Daoy (cell line): Measurements from ENCODE around the gene AMD1. TPM values are rescaled to one million over a fixed set of nuclear protein-coding genes. Genes with fewer than 3 reads are reported as not detected.
A peak's percentile ranks its signal among the peaks of the same experiment; 100 is the strongest.
"Not testable (repeated sequence)": the region's sequence is repeated elsewhere in the genome, so short reads cannot be mapped to it uniquely, and the experiment has no call there.

Experiments
- DNase-seq: peaks from one replicate; pipeline ENCODE4 v3.0.0-alpha.2; 2015; ENCODE audit warnings: low read depth
- total RNA-seq: library from RNA; depleted of rRNA; stranded (reverse); fragments of >200 nt; shearing (Covaris generic); gene quantifications from 2 replicates; pipeline ENCODE4 v1.2.3, GENCODE V29; 2014; rRNA removed

The AMD1 gene
- total RNA-seq = 110 and 133 TPM in 2 replicates

DNA sequence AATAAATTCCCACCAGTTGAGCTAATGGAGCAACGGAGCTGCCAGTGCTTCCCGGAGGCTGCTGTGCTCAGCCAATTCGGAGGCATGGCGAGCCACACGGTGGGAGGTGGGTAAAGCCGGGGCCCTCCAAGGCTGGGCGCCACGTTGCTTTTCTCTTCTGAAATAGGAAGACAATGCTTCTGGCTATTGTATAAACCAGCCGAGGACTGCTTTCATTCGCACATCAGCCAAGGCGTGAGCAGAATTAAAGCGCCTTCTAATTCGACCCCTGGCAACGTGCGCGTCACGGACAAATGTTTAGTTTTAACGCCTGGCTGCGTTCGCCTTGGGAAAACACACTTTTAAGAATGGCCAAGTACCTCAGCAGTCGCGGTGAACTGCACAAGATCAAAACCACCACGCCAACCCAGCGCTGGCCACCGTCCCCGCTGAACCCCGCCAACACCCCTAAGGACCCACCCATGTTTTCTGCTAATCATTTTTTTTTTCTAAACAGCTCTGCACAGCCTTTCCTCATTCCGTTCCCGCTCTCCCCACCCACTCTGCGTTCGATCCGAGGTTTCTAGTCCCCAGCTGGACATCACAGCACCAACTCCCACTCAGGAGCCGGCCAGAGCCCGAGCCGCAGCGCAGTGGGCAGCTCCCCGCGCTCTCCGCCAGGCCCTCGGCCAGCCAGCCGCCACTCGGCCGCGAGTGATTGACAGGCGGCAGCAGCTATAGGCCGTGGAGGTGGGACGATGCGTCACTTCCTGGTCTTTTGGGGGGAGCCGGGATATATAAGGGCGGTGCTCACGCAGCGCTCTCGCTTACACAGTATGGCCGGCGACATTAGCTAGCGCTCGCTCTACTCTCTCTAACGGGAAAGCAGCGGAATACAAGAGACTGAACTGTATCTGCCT, at the start of gene AMD1:
Gene AMD1, plus strand, starts transcription at position 805 of the 899 bp plus-strand sequence. CDS start 321 bp downstream, outside the sequence.
- DNase-seq = peak; percentile 98

DNA sequence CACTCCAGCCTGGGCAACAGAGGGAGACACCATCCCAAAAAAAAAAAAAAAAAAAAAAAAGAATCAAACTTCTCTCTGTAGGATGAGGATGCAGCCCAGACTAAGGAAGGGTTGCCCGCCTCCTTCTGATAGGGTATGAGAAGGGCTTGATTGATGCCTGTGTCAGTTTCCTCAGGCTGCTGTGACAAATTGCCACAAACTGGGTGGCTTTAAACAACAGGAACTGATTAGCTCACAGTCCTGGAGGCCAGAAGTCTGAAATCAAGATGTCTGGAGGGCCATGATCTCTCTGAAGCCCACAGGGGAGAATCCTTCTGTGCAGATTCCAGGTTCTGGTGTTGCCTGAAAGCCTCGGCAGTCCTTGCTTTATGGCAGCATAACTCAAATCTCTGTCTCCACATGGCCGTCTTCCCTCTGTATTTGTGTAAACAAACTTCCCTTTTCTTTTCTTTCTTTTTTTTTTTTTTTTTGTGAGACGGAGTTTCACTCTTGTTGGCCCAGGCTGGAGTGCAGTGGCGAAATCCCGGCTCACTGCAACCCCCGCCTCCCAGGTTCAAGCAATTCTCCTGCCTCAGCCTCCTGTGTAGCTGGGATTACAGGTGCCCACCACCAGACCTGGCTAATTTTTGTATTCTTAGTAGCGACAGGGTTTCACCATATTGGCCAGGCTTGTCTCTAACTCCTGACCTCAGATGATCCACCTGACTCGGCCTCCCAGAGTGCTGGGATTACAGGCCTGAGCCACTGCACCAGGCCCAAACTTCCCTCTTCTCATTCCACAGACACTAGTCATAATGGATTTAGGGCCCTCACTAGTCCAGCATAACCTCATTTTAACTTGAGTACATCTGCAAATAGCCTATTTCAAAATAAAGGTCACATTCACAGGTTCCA, 48.1 kb upstream of the AMD1 start:
- DNase-seq = no peak

DNA sequence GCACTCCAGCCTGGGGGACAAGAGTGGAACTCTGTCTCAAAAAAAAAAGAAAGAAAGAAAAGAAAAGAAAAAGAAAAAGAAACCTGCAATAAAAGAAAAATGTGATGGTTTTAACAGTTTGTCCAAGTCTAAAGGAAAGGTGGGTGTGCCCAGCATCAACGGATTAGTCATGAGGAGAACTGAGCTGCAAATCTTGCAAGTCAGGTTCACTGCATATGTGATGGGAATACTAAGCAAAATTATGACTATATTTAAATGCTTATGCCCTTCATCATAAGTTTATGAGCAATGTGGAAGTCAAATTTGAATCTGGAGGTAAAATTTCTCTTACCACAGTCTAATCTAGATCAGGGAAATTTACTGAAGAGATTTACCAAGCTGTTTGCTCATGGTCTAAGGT, 46.2 kb upstream of the AMD1 start:
- no peak for DNase-seq

DNA sequence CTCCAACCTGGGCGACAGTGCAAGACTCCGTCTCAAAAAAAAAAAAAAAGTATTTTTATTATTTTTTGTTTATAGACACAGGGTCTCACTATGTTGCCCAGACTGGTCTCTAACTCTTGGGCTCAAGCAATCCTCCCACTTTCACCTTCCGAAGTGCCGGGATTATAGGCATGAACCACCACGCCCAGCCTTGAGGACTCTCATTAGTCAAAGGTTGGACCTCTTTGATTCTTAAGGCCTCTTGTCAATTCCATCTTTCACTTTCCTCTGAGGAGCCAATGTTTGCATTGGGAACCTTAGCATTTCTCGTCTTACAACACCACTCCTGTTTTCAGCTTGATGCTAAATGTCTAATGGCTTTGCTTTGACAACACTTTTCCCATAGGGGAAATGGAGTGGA, 43.2 kb upstream of the AMD1 start:
- DNase-seq = no peak

DNA sequence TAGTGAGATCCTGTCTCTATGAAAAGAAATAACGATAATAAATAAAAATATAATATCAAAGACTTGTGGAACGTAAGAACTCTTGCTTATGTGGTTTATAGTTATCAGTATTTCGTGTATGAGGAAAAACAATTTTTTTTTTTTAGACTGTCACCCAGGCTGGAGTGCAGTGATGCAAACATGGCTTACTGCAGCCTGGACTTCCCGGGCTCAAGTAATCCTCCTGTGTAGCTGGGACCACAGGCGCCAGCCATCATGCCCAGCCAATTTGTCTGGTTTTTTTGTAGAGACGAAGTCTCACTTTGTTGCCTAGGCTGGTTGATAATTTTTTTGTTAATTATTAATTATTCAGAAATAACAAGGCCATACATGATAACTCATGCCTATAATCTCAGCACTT, 40.8 kb upstream of the AMD1 start:
- no peak for DNase-seq

DNA sequence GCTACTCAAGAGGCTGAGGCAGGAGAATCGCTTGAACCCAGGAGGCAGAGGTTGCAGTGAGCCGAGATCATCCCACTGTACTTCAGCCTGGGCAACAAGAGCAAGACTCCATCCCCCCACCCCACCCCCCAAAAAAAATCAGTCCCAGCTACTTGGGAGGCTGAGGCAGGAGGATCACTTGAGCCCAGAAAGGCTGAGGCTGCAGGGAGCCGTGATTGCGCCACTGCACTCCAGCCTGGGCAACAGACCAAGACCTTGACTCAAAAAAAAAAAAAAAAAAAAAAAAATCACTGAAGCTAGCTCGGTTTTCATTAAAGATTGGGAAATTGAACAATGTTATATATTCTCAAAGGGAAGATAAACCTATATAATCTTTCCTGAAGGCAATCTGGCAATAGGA, 38.8 kb upstream of the AMD1 start:
- DNase-seq = not testable (repeated sequence)

DNA sequence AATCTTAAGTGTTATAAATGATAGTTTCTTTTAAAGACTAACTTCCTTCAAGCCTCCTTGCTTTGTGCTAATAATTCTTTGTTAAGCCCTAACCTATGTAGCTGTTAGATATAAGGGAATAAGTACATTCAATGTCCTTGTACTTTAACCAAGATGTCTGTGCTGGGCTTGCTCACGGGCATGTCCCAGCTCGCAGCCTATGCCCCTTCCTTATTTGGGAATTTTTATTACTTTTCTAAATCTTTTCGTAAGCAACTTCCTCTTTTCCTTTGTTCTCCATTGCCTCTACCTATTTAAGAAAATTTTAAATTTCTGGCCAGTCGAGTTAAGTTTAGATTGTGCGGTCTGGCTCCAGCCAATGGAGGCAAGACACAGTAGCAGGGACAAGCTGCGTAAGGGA, 33.3 kb upstream of the AMD1 start:
- no peak for DNase-seq

DNA sequence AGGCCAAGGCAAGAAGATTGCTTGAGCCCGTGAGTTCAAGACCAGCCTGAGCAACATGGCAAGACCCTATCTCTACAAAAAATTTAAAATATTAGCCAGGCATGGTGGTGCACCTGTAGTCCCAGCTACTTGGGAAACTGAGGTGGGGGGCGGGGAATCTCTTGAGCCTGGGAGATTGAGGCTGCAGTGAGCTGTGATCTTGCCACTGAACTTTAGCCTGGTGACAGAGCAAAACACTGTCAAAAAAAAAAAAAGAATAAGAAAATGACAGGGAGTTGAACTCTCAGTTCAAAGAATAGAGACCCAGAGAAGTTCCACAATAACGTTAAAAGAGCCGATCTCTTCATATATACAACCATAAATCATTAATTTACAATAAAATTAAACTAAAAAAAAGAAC, 24.8 kb upstream of the AMD1 start:
- DNase-seq = no peak

DNA sequence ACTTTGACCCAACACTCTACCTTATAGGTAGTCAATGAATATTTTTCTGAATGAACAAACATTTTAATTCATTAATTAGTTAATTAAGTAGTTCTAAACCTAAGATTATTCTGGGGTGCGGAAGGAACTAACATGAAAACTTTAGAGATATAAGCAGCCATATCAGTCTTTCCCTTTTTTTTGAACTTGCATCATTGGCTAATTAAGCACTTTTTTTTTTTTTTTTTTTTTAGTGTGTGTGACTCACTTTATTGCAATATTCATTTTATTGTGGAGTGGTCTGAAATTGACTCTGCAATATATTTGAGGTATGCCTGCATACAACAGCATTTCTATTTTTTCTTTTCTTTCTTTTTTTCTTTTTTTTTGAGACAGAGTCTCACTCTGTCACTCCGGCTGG, 21.8 kb upstream of the AMD1 start:
- no peak for DNase-seq

DNA sequence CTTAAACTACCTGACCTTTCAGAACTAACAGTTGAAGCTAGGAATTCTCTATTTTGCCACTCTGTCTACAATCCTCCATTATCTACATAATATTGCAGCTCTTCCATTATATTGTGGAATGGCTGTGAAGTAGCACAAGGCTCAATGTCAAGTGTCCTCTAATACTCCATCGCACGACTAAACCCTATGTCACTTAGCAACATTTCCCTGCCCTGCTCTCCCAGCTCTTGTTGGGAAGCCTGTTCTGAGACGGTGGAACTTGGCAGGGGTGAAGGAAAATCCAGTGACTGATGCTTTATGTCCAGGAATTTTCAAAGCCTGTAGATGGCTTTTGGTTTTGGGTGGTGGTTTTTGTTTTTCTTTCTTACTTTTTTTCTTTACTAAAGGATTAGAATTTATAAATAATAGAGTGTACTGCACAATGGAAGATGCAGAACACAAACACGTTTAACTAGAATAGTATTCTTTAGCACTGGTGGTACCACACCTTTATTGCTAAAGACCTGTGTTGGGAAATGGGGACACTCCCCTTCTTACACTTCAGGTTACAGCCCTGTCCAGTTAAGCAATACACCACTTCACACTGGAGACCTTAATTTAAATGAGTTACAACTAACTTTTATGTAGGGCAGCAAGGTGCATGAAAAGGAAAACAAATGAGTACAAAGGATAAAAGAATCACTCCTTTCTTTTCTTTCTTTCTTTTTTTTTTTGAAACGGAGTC, 20.7 kb upstream of the AMD1 start:
- DNase-seq = no peak

DNA sequence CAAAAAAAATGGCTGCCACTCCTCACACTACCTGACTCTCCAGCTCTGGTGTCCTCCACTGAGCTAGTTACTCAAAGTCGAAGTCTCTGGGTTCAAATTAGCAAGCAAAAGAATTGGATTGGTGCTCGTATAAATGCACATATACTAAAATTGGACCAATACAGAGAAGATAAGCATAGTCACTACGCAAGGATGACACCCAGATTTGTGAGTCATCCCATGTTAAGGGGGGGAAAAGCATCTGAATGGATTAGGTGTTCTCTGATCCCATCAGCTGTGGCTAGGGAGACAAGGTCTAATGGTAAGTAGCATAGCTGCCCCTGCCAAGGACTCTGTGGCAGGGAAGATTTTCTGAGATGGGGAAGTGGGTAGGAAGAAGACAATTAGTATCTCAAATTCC, 18.3 kb upstream of the AMD1 start:
- DNase-seq = no peak

DNA sequence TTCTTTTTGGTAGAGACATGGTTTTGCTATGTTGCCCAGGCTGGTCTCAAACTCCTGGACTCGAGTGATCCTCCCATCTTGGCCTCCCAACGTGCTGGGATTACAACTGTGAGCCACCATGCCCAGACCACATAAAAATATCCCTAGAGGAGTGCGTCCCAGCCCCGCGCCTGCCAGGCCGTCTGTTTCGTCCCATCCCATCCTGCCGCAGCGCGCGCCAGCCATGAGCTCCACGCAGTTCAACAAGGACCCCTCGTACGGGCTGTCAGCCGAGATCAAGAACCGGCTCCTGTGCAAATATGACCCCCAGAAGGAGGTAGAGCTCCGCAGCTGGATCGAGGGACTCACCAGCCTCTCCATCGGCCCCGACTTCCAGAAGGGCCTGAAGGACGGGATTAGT, 16.6 kb upstream of the AMD1 start:
- DNase-seq = no peak

DNA sequence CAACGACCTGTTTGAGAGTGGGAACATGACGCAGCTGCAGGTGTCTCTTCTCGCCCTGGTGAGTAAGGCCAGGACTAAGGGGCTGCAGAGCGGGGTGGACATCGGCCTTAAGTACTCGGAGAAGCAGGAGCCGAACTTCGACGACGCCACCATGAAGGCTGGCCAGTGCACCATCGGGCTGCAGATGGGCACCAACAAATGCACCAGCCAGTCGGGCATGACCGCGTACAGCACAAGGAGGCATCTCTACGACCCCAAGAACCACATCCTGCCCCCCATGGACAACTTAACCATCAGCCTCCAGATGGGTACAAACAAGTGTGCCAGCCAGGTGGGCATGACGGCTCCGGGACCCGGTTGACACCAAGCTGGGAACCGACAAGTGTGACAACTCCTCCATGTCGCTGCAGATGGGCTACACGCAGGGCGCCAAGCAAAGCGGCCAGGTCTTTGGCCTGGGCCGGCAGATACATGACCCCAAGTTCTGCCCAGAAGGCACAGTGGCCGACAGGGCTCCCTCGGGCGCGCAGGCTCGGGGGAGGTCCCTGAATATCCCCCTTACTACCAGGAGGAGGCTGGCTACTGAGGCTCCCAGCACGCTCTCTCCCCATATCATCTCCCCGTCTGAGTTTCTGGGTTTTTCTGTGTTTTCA, 15.9 kb upstream of the AMD1 start:
- no peak for DNase-seq

DNA sequence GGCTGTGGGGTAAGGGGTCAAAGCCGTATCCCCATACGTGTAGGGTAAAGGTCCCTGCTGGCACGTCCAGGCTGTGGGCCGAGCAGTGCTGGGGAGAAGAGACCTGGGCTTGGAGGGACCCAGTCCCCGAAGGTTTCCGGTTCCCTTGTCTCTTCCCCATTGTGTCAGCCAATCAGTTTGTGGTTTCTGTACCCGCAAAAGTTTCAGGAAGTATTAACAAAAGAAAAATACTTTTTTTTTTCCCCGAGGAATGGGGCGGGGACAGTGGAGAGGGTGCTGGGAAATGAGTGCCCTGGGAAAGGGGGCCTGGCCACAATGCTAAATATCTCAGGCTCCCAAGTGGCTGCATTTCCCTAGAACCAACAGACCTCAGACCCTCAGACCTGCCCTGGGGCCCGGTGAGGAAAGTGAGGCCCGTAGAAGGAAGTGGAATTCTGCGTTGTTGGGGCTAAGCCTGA, 15.2 kb upstream of the AMD1 start:
- DNase-seq = no peak

DNA sequence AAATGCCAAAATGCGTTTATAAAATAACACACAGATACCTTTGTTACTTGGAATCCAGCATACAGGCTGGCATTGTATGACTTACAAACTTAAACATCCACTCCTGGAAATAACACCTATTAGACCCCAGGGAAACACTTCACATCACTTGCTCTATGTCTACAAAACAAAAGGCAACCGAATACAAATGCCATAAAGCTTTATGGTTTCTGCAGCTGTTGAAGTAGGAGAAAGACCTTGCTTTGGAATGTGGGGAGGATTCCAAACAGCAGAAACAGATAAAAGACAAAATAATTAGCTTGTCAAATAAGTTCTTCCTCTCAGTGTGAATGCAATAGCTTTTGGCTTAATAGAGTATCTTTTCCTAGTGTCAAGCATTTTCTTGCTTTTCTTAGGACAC, 9.8 kb upstream of the AMD1 start:
- DNase-seq = no peak

DNA sequence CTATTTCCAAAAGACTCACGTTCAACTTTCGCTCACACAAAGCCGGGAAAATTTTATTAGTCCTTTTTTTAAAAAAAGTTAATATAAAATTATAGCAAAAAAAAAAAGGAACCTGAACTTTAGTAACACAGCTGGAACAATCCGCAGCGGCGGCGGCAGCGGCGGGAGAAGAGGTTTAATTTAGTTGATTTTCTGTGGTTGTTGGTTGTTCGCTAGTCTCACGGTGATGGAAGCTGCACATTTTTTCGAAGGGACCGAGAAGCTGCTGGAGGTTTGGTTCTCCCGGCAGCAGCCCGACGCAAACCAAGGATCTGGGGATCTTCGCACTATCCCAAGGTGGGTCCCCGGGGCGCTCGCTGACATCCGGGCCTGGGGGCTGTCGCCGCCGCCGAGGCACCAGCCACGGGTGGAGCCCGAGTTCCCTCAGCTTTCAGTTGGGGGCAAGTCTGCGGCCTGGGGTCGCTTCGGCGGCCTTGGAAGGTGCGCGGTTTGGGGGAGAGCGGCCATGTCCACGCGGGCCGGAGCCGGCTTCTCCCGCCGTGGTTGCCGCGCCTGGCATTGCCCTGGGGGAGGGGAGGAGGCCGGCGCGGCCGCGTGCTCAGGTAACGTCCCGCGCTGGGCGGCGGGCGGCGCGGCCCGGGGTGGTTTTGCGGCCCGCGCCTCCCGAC, 429 bp downstream of the AMD1 start:
- DNase-seq = peak; percentile 50

DNA sequence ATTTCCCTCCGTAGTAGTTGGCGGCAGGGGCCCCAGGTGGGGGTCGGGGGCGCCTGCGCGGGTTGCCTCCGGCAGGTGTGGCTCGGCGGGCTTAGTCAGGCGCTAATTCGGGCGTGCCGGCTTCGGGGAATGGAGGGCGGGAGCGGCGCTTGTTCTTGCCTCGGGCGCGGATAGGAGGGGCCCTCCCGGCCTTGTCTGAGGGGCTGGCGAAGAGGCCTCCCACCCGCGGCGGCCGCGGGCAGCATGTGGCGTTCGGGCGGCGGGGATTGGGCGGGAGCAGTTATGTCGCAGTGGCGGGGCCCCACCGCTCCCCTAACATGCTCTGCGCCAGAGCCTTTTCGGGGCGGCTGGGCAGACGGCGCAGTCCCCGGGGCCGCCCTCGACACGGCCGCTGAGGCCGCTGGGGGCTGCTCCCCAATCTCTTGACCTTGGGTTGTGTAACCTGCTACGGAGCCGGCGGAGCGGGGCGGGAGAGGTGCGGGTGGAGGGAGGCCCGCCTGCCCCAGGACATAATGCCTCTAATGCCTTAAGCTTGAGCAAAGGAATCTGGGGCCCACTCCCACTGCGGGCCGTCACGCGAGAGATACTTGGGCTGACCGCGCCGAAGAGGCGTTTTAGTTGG, 1.1 kb downstream of the AMD1 start:
- peak; percentile 56 for DNase-seq

DNA sequence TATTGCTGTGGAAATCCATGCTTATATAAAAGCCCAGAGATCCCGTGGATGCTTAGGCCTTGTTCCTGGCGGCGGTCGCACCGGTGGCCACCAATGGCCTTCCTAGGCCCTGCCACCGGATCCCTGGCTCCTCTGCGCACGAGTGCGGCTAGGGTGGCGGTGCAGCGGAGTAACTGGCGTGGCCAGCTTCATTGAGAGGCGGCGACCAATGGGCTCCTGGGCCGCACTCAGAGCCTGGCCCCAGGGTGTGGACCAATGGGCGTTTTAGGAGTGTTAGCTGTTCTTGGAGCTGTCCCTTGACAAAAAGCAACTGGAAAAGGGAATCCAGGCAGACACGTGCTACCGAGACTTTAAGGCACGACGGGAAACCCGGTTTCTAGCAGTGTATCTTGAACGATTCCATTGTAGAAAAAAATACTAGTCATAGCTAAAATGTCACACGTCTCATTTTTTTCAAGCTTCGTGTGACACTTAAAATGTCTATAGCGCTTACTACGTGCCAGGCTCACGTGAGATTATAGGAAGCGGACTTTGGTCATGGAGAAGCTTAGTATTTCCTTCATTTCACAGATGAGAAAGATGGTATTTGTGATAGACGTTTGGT, 1.7 kb downstream of the AMD1 start:
- peak; percentile 91 for DNase-seq

DNA sequence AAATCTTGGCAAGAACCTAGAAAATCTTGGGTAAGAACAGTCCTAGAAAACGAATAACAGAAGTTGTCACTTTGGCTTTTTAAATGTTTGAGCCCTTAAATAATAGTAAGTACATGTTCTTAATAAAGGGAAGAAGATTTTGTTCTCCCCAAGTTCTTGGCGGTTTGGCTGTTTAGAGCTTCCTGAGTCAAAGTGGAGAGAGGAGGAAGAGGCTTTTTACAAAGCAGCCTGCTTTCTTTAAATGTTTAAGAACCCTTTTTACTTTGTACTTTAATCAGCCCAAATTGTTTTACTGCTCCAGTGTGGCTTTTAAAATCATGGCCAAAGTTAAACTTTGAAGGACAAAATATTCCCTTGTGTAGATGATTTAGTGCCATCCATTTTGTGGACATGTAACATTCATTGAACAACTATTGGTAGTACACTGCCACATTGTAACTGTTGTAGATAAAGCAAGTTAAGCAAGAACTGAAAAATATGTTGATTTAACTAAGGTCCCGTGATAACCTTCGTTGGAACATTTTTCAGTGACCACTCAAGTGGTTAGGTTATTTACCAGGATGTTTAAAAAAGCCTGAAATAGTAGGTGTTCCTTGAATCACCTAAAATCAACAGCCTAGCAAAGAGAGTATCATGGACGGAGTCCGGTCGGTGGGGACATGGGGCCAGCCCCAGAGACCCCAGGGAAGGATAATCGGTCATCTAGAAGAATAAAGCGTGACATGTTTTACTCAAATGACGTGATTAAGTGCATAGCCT, 2.4 kb downstream of the AMD1 start:
- DNase-seq = no peak
